Hippocampal formation (tissue), 2 donors: ENCODE results near the gene SMAD3.

ENCODE experiments used
- DNase-seq, 2 donors: peaks; one replicate each; lab custom pipeline; 2025; lab: John Stamatoyannopoulos, UW

SMAD3 gene

DNA sequence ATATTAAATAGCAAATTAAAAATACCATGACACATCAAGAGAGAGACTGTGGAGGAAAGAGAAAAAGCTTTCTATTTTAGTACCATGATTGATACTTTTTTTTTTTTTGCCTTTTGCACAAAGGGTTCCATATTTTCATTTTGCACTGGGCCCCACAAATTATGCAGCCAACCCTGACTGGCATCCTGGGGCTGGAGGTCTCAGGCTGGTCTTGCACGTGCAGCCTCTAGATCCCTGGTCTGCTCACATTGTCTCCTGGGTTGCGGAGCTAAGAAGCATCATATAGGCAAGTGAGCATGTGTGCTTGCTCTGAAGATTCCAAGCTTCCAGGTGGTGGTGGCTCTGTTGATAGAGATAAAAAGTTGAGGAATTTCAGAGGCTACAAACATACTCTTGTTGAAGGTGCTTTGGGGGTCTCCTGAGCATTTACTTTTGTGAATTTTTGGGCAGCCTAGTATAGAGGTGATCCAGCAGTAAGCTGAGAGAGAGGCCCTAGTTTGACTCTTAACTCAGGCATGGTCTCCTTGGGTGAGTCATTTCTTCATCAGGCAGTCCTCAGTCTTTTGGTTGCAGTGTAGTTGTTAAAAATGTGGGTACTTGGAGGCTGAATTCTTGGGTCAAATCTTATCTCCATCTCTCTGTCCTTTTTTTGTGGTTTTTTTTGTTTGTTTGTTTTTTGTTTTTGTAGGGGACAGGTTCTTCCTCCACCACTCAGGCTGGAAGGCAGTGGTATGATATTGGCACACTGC lies 31.3 kb downstream of the SMAD3 start:
- no peak for DNase-seq

DNA sequence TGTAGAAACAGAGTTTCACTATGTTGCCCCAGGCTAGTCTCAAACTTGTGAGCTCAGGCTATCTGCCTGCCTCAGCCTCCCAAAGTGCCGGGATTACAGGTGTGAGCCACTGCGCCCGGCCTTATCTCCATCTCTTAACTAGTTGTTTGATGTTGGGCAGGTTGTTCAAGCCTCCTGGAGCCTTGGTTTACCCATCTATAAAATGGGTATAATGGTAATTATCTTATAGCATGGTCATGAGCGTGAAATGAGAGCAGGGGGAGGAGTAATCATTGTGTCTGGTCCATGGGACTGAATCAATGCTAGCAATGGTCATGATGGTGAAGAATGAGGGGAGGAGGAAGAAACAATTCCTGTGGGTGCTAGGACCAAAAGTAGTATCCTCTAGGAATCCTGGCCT lies 32.0 kb downstream of the SMAD3 start:
- DNase-seq = no peak

DNA sequence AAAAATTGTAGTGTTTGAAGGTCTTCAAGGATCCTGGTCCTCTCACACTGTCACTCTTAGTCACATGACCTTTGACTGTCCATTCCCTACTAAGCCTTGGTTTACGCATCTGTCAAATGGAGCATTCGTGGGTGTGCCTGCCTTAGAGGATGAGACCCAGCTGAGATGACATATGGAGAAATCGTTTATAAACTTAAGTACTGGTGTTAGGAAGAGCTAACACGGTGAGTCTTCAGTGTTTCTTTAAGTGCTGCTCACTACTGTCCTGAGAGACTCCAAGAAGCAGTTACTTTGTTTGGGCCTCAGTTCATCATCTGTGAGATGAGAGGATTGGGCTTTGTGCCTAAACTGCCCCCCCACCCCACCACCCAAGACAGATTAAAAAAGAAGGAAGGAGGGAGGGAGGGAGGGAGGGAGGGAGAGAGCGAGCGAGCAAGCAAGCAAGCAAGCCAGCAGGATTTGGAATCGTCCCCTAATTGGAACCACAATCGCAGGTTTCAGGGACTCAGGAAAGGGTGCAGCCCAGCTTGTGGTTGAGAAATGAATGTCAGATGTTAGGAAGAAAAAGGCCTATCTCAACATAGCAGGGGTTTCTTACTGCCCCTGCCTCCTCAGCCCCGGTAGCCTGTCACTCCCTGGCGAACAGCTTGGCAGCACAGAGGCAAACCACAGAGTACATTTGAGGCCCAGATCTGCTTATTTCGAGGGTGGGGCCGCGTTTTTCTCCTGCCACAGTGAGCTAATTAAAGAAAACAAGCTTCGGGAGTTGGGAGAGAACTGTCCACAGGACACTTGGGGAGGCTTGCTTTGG lies 32.7 kb downstream of the SMAD3 start:
- no peak for DNase-seq

DNA sequence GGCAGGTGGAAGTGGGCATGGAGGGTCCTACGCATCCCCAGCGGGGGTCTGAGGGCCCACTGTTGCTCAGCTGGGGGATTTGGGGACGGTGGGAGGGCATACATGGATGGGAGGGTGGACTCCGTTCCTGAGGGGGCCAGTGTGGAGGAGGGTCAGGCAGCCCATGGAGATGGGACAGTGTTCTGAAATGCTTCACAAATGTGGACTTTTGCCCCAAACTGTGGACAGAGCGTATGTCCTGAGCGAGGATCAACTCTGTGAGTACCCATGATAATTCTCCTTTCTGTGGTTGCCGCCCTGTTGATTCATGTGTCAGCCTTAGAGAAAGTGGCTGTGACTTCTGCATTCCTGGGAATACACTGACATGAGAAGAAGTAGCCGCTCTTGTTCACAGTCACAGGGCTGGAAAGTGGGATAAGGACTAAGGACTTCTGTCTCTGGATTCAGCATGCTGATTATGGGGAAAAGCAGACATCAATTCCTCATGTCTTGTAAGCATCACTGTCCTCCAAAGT lies 33.4 kb downstream of the SMAD3 start:
- no peak for DNase-seq

DNA sequence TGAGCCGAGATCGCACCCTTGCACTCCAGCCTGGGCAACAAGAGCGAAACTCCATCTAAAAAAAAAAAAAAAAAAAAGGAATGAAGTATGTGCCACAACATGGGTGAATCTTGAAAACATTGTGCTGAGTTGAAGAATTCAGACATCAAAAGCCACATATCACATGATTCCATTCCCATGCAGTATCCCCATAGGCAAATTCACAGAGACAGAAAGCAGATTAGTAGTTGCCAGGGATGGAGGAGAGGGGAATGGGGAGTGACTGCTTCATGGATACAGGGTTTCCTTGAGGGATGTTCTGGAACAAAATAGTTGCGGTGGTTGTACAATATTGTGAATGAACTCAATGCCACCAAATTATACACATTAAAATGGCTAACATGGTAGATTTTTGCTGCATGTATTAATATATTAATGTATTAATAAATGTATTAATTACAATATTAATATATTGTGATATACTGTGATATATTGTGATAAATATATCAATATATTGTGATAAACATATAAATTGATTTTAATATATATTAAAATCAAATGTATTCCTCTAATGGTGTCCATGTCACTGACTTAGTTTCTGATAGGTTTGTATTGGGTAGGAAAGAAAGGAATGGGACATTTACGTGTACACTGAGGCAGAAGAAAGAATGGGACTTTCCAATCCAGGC lies 34.9 kb downstream of the SMAD3 start:
- no peak for DNase-seq

DNA sequence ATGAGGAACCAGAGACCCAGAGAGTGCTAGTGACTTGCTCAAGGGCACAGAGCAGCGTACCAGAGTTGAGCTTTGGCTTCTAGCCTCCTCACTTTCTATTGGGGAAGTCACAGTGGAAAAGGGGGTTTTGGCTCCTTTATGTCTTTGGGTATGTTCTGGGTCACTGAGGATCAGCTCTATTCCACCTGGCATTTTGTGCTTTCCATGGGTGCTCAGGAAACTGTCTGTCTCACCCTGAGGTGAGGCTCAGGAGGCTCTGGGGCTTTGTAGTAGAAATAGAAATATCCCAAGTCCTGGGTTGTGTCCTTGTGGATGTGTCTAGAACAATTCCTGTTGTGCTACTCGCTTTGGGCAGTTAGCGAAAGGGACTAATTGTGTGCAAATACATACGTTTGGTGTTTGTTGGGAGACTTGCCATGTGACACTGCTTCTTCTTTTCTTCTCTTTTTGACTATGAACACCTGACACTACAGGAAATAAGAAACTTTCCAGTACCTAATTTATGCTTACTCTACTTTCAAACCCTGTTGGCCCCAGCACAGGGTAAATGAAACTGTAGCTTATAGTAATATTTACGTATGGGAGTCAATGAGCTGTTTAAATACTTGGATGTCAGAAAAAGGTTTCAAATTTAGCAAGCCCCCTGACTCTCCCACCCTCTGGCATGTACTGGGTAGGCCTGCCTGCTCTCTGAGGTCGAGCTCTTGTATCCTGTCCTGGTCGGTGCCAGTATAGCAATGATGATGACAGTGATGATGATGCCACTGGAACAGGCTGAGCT lies 35.6 kb downstream of the SMAD3 start:
- DNase-seq = no peak

DNA sequence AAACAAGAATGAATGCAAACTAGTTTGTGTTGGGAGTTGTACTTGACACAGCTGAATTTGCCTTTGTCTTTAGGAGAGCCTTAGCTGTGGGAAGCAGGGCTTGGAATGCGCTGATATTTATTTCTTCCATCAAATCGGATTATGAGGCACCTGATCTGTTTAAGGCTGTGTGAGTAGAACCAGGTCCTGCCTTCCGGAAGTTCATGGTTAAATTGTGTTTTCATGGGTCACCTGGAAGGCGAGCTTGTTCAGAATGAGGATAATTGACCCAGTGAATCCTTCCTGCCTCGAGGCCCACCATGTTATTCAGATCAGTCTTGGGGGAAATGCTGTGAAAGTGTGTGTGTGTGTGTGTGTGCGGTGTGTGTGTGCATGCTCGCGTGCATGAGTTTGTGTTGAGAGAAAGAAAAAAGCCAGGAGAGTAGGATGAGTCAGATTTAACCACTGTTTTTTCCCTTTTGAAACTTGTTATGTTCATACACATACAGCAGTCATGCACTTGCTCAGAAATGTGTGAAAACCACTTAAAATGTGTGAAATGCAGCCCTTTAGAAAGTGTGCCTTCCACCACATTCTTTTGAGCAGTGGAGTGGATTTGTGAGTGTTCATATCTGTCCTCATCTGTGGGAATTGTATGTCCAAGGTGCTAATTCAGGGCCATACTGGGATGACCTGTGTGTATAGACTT lies 36.7 kb downstream of the SMAD3 start:
- DNase-seq = no peak

DNA sequence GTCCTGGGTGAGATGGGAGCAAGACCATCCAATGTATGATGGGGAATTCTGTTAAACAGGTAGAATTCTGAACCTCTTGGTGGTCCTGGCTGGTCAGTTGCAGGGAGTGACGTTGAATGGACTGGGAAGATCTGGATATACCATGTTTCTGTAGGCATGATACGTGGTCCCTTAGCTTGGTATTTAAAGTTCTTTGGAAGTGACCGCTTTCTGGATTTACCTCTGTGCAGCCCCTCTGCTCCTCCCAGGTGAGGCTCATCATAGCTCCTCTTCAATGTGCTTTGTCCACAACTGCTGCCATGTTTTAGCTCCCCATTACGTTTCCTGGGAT lies 37.2 kb downstream of the SMAD3 start:
- DNase-seq = no peak

DNA sequence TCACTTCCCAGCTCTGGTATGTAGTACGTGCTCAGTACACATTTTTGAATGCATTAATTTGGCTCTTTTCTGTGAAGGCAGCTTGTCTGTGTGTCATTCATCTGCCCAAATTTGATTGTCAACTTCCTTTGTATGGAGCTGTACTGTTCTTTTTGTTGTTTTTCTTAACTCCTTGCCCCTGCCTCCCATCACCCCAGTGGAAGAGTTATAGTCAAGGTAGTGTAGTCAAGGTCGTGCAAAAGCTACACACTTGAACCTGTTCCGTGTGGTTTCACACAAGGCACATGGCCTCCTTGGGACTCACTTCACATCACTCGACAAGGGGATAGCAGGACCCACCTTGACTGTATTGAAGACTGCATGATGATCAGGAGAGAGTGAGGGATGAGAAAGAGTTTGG lies 37.6 kb downstream of the SMAD3 start:
- DNase-seq = no peak

DNA sequence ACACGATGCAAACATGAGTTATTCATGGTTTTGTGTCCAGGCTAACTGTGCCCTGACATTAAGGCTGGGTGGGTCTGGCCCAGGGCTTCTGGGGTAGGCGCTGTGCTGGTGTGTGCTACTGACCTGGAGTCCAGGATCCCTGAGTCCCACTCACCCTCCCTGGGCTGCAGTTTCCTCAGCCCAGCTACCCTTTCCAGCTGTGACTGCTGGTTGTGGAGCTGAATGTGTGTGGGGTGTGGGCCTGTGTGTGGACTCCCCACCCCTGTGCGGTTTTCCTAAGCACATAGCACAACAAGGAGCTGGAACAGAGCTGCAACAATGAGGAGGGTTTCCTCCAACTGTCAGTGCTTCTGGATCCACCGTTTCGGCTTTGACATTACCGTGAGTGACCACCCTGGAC lies 38.0 kb downstream of the SMAD3 start:
- DNase-seq = no peak

DNA sequence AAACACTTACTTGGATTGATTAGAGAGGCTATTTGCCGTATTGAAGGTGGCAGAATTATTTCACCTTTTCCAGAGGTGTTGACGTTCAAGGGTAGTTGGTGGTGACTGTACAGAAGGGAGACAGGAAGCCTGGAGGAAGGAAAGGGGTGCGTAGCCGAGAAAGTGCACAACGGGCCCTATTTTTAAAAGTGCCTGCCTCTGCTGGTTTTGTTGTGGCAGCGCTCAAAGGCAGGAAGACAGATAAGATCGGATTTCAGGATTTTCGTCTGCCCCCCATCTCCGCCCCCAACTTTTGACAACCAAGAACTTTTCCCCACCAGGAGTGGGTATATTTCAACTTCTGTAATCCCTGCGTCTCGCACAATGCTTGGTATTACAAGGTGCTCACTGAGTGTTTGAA lies 38.5 kb downstream of the SMAD3 start:
- no peak for DNase-seq

DNA sequence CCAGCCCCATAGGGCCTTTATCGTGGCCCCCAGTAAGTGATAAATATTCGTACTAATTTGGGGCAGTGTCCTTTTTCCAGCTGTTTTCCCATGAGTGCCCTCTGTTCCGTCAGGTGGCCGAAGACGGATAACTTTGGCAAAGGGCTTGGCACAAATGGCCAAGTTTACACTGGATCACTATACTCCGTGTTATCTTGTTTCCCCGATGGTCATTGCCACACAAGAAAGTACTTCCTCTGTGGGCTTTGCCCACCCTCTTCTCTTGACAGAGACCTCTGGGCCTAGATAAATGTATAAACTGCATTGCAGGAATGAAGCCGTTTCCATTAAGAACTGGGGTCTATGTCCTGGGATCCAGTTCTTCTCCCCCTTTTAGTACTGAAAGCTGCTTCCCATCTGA lies 39.1 kb downstream of the SMAD3 start:
- no peak for DNase-seq

DNA sequence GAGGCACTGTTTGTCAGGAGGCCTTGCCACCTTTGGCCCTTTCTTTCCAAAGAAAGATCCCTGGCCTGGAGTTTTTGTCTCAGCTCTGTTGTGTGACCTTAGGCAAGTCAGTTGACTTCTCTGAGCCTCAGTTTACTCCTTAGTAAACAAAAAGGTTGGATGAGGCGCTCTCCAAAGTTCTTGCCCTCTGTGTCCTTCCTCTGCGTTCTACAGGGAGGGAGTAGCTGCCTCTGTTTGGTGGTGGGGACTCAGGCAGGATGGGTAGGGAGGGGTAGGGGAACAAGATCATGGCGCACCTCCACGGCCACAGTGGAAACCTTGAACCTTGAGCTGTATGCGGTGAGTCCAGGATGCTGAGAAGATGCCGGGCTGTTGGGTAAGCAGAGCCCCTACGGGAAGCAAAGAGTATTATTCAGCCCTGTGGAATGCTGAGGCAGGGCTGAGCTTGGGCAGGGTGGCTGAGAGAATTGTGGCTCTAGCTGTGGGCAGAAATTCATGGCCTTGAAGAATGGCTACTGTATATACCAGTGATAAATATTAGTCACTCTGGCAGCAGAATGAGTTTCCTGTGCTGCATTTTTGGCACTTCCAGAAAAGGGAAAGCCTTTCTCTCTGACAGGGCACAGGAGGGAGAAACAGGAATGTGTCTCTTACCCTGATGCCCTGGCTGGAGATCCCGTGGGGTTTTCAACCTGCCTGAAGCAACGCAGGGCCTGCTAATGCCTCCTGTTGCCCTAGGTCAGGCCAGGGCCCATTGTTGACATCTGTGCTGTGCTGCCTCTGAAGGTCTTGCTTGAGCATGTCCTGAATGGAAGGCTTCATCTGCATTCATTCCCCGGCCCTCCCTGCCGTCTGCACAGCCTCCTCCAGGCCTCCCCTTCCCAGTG lies 39.9 kb downstream of the SMAD3 start:
- no peak for DNase-seq

DNA sequence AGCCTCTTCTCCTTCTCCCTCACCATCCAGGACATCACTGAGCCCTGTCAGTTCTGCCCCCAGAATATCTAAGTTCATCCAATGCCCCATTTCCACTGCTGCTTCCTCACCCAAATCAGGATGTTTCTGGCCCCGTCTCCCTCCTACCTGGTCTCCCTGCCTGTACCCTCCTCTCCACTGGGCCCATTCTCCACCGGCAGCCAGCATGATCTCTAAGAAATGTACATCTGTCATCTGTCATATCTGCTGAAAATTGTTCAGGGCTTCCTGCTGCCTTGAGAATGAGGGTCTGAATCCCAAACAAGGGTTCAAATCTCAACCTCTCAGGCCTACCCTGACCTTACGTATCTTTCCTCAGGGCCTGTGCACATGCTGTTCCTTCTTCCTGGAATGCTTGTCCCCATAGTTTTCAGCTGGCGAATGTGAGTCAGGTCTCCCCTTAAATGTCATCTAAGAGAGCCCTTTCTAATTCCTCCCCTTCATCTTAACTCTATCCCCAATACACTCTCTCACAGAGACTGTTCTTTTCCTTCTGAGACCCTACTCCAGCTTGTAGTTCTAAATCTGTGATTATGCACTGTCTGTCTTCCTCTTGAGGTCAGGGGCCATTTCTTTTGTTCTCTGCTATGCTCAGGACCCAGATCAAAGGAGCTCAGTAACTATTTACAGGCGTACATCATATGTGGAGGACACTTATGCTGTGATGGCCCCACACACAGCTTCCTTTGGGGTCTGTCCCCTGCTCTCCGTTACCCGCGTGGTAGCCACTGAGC lies 40.8 kb downstream of the SMAD3 start:
- no peak for DNase-seq

DNA sequence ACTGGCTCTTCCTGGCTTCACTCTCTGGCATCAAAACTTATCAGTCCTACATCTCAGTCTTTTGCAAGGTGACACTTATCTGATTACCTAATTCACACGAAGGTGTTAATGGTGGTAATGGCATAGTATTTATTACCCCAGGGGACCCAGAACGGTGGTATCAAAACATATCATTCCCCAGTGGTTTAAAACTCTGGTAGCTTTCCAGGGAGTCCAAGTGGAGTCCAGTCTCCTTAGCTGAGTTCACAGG lies 41.3 kb downstream of the SMAD3 start:
- no peak for DNase-seq

DNA sequence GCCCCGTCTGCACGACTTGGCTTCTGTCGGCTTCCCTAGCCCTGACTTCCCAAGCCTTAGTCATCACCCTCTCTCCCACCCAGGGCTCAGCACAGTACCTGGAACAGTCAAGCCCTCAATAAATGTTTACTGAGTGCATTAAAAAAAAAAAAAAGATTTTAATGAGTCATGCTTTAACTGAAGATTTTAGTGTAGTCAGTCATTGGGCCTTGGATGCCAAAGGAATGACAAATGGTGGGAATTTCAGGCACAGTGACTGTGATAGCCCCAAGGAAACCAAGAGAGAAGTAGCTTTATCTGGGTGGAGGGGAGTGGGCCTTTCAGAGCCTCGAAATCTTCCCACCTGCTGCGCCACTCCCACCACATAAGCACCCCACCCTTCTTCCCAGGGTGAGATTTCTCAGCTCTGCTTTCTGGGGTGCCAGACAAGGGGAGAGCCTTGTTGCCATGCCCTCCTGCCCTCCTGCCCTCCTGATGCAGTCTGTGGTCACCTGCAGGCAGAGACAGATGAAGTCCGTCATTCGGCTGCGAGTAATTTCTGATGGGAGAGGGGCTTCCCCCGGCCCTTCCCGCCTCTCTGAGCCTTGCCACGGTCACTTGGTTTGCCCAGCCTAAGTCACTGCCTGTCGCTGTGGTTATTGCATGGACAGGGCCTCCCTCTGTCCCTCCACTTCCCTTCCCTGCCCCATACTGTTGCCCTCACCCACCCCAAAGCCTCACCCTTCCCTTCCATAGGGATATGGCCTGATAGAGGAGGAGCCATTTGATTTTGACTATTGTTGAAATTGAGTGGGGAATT lies 41.8 kb downstream of the SMAD3 start:
- DNase-seq = no peak

DNA sequence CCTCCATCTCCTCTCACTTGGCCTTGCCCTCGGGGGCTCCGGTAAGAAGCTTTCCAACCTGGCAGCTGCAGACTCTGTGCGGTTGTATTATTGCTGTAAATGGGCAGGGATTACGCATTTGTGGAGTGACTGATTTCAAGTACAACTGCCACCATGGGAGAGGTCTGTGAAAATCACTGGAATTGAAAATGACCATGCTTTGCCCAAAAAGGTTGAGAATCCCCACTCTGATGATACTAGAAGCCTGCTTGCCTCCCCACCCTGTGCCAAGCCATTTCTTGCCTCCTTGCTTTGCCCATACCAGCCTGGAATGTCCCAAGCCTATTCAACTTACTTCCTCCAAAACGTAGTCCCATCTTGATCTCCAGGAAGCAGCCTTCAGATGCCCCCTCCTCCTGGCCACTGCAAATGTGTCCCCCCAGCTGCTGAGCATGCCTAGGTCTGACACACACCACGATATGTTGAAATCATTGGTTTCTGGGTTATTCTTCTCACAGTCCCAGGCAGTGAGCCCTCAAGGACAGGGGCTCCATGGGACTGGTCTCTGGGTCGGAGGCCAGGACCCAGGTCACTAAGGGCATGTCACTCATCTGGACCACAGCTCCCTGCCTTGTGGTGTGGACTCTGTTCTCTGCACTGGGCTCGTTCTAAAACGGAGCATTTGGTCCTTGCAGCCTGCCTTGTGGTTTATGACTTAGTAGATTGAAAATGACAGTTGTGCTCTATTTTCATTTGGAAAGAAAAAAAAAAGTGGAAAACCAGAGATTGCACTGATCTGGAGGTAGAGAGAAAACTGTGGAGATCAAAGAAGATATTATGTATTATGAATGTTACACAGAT lies 42.9 kb downstream of the SMAD3 start:
- DNase-seq = no peak
